GM12801 (cell line): ENCODE data around the gene CCNF.

Experiments used
- TF ChIP-seq, protein P1 (sequence below): IDR thresholded peaks from one replicate; pipeline ENCODE4 v1.5.1; 2011; ENCODE audit warnings: control low read depth; ENCODE audit not compliant: insufficient read length; ENCODE audit errors: extremely low read depth

The CCNF gene, protein sequence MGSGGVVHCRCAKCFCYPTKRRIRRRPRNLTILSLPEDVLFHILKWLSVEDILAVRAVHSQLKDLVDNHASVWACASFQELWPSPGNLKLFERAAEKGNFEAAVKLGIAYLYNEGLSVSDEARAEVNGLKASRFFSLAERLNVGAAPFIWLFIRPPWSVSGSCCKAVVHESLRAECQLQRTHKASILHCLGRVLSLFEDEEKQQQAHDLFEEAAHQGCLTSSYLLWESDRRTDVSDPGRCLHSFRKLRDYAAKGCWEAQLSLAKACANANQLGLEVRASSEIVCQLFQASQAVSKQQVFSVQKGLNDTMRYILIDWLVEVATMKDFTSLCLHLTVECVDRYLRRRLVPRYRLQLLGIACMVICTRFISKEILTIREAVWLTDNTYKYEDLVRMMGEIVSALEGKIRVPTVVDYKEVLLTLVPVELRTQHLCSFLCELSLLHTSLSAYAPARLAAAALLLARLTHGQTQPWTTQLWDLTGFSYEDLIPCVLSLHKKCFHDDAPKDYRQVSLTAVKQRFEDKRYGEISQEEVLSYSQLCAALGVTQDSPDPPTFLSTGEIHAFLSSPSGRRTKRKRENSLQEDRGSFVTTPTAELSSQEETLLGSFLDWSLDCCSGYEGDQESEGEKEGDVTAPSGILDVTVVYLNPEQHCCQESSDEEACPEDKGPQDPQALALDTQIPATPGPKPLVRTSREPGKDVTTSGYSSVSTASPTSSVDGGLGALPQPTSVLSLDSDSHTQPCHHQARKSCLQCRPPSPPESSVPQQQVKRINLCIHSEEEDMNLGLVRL

DNA sequence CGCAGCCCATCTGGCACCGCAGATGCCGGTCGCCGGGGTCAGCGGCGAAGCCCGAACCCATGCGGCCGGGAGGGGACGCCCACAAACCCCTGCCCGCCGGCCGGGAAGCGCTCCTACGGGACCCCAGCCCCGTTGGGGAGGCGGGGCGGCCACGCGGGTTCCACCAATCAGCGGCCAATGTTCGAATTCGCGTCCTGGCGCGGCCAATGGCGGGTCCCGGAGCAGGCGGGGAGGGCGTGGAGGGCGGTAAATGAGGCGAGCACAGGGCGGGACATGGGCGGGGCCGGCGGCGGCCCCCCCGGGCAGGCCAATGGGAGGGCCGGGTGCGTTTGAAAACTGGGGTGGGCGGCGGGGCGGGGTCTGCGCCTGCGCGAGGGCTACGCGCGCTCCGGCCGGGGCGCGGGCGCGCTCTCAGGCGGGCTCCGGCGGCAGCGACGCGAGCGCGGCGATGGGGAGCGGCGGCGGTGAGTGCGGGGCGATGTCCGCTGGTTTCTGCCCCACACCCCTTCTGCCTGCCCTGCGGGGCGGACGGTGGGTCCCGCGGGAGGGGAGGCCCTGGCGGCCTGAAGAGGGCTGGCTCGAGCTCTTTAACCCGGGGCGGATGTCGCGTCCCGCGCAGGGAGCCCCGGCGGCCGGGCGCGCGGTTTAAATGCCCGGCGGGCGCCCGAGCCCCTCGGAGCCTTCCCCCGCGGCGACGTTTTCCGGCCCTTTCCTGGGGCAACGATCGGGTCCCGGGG lies at the start of gene CCNF:
Gene CCNF, plus strand, starts transcription at position 414 of the 737 bp plus-strand sequence. Its CDS starts 35 bp downstream, at position 449.
- TF ChIP-seq, protein P1, sequence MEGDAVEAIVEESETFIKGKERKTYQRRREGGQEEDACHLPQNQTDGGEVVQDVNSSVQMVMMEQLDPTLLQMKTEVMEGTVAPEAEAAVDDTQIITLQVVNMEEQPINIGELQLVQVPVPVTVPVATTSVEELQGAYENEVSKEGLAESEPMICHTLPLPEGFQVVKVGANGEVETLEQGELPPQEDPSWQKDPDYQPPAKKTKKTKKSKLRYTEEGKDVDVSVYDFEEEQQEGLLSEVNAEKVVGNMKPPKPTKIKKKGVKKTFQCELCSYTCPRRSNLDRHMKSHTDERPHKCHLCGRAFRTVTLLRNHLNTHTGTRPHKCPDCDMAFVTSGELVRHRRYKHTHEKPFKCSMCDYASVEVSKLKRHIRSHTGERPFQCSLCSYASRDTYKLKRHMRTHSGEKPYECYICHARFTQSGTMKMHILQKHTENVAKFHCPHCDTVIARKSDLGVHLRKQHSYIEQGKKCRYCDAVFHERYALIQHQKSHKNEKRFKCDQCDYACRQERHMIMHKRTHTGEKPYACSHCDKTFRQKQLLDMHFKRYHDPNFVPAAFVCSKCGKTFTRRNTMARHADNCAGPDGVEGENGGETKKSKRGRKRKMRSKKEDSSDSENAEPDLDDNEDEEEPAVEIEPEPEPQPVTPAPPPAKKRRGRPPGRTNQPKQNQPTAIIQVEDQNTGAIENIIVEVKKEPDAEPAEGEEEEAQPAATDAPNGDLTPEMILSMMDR = no peak

DNA sequence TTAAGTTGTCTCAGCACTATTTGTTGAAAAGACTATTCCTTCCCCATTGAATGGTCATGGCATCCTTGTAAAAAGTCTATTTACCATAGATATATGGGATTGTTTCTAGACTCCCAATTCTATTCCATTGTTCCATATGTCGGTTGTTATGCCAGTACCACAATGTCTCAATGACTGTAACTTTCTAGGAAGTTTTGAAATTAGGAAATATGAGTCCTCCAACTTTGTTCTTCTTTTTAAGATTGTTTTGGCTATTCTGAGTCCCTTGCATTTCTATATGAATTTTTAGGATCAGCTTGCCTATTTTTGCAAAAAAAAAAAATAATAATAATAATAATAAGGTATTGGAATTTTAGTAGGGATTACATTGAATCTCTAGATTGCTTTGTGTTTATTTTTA lies 45.7 kb upstream of the CCNF start:
- TF ChIP-seq, protein P1 = no peak

DNA sequence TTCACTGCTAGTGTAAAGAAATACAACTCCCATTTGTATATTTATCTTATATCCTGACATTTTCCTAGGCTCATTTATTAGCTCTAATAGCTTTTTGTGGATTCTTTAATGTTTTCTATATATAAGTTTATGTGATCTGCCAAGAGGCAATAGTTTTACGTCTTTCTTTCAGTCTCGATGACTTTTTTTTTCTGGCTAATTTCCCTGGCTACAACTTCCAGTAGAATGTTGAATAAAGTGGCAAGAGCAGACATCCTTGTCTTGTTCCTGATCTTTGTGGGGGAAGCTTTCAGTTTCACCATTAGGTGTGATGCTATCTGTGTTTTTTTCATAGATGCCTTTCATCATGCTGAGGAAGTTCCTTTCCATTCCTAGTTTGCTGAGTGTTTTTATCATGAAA lies 44.8 kb upstream of the CCNF start:
- TF ChIP-seq, protein P1 = no peak

DNA sequence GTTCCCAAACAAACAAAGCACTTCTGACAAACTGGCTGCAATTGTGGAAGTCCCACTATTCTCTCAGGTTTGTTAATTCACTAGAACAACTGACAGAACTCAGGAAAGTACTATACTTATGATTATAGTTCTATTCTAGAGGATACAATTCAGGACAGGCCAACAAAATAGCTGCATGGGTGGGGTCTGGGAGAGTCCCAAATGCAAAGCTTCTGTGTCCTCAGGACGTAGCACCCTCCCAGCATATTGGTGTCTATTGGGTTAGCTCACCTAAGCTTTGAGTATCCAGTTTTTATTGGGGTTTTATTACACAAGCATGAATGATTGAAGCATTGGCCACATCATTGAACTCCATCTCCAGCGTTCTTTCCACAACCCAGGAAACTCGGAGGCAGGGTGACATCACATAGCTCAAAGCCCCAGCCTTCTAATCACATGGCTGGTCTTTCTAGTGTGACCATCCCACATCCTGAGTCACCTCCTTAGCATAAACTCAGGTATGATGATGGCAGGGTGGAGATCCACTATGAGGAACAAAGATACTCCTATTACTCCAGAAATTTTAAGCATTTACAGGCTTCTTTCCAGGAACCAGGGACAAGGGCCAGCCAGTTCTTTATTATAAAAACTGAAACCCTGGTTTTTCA lies 43.9 kb upstream of the CCNF start:
- TF ChIP-seq, protein P1 = no peak

DNA sequence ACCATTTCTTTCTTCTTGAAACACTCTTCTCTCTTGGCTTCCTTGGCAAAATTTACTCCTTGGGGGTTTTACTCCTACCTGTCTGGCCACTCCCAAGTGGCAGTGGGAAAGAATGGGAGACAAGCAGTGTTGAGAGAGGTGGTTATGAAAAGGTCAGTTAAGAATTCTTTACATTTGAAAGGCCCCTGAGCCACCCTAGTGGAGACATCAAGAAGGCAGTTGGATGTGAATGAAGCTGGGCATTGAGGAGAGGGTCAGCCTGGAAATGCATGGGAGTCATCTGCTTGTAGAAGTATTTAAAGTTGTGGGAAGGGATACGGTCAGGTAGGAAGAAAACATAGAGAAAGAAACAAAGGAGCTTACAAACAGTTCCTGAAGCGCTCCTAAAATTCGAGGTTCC lies 42.3 kb upstream of the CCNF start:
- TF ChIP-seq, protein P1 = no peak

DNA sequence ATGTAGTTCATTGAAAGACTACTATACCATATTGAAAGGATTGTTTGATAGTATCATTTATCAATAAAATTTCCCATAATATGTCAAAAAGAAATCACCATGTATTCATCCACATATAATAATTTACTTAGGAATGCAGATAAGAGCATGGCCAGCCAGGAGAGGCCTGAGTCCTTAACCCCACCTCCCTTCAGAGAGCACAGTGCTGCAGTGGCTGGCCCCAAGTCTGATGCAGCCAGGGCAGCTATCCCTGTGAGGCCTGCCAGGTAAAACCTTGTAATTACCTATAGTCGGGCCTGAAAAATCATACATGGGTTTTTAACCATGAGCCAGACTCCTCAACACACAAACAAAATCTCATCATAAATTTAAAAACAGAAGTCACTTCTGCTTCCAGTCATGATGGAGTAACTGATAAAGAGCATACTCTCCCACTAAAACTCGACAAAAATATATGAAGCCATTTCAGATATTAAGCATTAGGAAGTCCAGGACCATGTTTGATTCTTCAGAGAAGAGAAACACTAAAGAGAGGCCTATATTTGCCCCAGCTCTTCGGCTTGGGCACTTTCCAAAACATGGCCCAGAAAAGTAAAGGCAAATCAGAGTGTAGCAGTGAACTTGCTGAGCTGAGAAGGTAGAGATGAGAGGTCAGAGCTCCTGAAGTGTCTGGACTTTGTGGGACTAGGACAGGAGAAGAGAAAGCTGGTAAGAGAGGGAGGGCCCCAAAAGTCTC lies 40.9 kb upstream of the CCNF start:
- TF ChIP-seq, protein P1 = no peak
